Cardiac muscle cell (in vitro differentiated cells and primary cell): ENCODE measurements around the gene ITPKB. TPM values are rescaled to one million over a fixed set of nuclear protein-coding genes. Genes with fewer than 3 reads are reported as not detected.

ENCODE experiments used
- DNase-seq, 2 donors: peaks; one replicate each; pipeline versions ENCODE4 v3.0.0 to v3.0.0-alpha.2; 2010 to 2017; ENCODE audit warnings: low read depth in 1 of 2, low spot score in 1 of 2
- H3K27ac ChIP-seq: fragments of 200-600 bp; sonication (generic); 2 replicates; pipeline ENCODE4 v1.5.1; 2016
- H3K27me3 ChIP-seq: fragments of 200-600 bp; sonication (generic); 2 replicates; pipeline ENCODE4 v1.6.0; 2016; ENCODE audit warnings: control low read depth
- H3K36me3 ChIP-seq: fragments of 200-600 bp; sonication (generic); 2 replicates; pipeline ENCODE4 v1.5.1; 2016; ENCODE audit warnings: control low read depth
- H3K4me1 ChIP-seq: fragments of 200-600 bp; sonication (generic); 2 replicates; pipeline ENCODE4 v1.8.1; 2017; ENCODE audit warnings: low read depth, mild to moderate bottlenecking, mixed run types
- H3K4me3 ChIP-seq: fragments of 200-600 bp; sonication (generic); 2 replicates; pipeline ENCODE4 v1.5.1; 2016; ENCODE audit warnings: mild to moderate bottlenecking
- H3K9me3 ChIP-seq: fragments of 200-600 bp; sonication (generic); 2 replicates; pipeline ENCODE4 v1.5.1; 2017; ENCODE audit warnings: low read depth, mild to moderate bottlenecking, control low read depth
- polyA plus RNA-seq: library from polyadenylated mRNA; unstranded; fragments of >200 nt; fragmentation: Nextera tagmentation; extraction: Ambion mirVana; gene quantifications from 2 replicates; pipeline ENCODE4 v1.2.1, GENCODE V29; 2016
- total RNA-seq: library from RNA; depleted of rRNA; stranded (reverse); fragments of >200 nt; gene quantifications from 2 replicates; pipeline ENCODE4 v1.2.3, GENCODE V29; 2016
- TF ChIP-seq, protein P1 (sequence below): IDR thresholded peaks from 2 replicates; pipeline ENCODE4 v1.5.1; 2012; ENCODE audit warnings: low read depth, mild to moderate bottlenecking, low read length

Gene ITPKB
- total and polyA plus RNA-seq, 2 experiments from 2014 or later, result 3.8 to 12.0 TPM

- Histone ChIP-seq H3K4me1 (peaks cover 3% of the 10 kb centered on the region), H3K27me3 (no peaks in the 10 kb centered on the region), H3K9me3 (no peaks in the 10 kb centered on the region), H3K27ac (no peak overlapping the region), H3K36me3 (no peaks in the 10 kb centered on the region), H3K4me3 (no peak overlapping the region)
- TF ChIP-seq, protein P1, sequence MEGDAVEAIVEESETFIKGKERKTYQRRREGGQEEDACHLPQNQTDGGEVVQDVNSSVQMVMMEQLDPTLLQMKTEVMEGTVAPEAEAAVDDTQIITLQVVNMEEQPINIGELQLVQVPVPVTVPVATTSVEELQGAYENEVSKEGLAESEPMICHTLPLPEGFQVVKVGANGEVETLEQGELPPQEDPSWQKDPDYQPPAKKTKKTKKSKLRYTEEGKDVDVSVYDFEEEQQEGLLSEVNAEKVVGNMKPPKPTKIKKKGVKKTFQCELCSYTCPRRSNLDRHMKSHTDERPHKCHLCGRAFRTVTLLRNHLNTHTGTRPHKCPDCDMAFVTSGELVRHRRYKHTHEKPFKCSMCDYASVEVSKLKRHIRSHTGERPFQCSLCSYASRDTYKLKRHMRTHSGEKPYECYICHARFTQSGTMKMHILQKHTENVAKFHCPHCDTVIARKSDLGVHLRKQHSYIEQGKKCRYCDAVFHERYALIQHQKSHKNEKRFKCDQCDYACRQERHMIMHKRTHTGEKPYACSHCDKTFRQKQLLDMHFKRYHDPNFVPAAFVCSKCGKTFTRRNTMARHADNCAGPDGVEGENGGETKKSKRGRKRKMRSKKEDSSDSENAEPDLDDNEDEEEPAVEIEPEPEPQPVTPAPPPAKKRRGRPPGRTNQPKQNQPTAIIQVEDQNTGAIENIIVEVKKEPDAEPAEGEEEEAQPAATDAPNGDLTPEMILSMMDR, result no peak
- DNase-seq, result peak in 1 of 2 donors; percentile 19
These were observed 45.3 kb upstream of the ITPKB start for GRCh38 chr1:226784081-226785049.

DNA sequence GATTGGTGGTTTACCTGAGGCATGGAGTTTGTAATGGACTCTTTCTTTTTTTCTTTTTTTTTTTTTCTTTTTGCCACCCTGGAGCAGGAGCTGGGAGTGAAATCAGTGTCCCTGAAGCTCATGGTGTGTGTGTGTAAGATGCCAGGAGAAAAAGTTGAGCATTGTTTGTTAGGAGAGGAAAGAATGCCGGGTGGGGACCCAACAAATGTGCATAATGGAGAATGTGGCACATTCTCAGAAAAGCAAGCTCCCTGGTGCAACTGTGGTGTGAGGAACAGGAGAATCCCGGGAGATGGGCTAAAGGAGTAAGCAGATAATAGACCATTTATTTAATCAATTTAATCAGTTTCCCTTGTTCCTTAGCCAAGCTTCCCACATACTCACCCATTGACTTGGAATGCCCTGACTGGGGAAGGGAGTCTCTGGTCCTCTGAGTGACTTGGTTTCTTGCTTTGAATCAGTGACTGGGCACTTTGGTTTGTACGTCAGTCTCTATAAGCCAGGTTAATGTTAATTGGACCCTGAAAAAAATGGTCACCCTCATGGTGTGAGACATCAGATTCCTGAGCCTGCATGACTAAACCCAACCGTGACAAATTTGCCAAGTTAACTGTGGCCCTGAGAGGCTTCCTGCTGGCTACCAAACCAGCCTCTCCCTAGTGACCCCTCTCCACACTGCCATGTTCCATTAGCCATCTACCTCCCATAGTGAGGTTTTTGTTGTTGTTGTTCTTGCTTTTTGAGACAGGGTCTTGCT lies 43.9 kb upstream of the ITPKB start:
- DNase-seq, result no peak
- no peaks in the 10 kb centered on the region for H3K36me3 ChIP-seq
- peaks cover 3% of the 10 kb centered on the region for H3K4me1 ChIP-seq
- H3K27ac ChIP-seq, result no peak overlapping the region
- TF ChIP-seq, protein P1, result no peak
- no peaks in the 10 kb centered on the region for H3K9me3 ChIP-seq
- no peak overlapping the region for H3K4me3 ChIP-seq
- no peaks in the 10 kb centered on the region for H3K27me3 ChIP-seq

DNA sequence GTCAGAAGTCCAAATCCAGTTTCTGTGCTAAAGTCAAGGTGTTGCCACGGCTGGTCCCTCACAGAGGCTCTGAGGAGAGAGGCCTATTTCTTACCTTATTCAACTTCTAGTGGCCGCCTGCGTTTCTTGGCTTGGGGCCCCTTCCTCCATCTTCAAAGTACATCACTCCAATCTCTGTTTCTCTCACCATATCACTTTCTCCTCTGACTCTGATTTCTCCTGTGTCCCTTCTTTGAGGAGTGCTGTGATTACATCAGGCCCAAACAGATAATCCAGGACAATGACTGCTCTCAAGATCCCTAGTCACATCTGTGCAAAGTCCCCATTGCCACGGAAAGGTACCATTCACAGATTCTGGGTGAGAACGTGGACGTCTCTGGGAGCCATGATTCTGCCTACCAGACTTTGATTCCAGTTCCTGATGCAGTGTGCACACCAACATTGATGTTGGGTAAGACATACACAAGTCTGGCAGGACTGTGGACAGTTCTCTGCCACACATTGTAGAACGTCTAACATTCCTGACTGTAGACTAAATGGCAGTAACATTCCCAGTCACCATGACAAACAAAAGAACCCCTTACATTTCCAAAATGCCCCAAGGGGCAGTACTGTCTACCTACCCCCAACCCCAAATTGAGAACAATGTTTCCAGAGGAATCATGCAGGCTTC lies 43.0 kb upstream of the ITPKB start:
- TF ChIP-seq, protein P1, result no peak
- peaks cover 3% of the 10 kb centered on the region for H3K4me1 ChIP-seq
- H3K27ac ChIP-seq, result no peak overlapping the region
- DNase-seq, result no peak
- no peaks in the 10 kb centered on the region for H3K27me3 ChIP-seq
- H3K9me3 ChIP-seq, result no peaks in the 10 kb centered on the region
- H3K4me3 ChIP-seq, result no peak overlapping the region
- H3K36me3 ChIP-seq, result no peaks in the 10 kb centered on the region

- Histone ChIP-seq H3K4me3 (no peak overlapping the region), H3K27ac (no peak overlapping the region), H3K4me1 (no peaks in the 10 kb centered on the region), H3K9me3 (no peaks in the 10 kb centered on the region), H3K36me3 (no peaks in the 10 kb centered on the region), H3K27me3 (no peaks in the 10 kb centered on the region)
- DNase-seq, result no peak
- TF ChIP-seq, protein P1, result no peak
These were observed 40.5 kb upstream of the ITPKB start for GRCh38 chr1:226779561-226779960.

- H3K27me3 ChIP-seq, result no peaks in the 10 kb centered on the region
- H3K9me3 ChIP-seq, result no peaks in the 10 kb centered on the region
- TF ChIP-seq, protein P1, result no peak
- no peak overlapping the region for H3K4me3 ChIP-seq
- H3K36me3 ChIP-seq, result no peaks in the 10 kb centered on the region
- H3K4me1 ChIP-seq, result no peaks in the 10 kb centered on the region
- peak in 1 of 2 donors; percentile 98 for DNase-seq
- H3K27ac ChIP-seq, result no peak overlapping the region
These were observed 39.6 kb upstream of the ITPKB start for GRCh38 chr1:226778657-226779058.
